Endometrium (tissue), 2 donors: ENCODE measurements around the gene CARMIL1.

Experiments used
- FAIRE-seq: peaks from 2 replicates; lab custom pipeline; 2012; peaks lifted over from hg19 to GRCh38; lab: Jason Lieb, UNC
- donor health status: control.
- donor health status: control.

Gene CARMIL1

DNA sequence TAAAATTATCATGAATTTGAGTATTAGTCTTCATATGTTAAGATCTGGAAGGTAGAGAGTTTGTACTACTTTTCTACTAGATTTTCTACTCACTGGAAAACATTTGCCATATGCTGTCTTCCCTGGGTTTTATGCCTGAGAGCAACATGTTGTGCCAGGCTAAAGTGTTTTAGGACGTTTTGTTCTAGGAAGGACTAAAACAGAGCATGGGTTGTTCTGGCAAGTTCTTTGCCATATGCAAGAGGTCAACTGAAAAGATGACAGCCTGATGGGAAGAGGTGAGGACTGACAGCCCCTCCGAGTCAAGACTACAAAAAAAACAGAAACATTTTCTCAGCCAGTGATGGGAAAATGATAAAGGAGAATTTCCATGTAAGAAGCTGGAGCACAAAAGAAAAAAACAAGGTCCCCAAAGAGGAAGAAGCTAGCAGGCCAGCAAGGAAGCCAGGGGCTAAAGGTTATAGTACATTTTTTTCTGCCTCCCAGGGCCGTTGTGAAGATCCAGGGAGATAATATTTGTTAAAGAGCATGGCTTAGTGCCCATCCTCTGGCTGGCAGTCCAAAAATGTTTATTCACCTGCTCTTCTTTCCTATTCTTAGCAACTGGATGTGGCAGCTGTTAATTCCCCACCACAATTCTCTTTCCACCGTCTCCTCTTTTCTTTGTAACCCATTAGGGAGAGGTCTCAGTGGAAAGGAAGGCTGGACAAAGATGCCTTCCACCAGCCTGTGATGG, 380.6 kb downstream of the CARMIL1 start:
- FAIRE-seq = no peak

DNA sequence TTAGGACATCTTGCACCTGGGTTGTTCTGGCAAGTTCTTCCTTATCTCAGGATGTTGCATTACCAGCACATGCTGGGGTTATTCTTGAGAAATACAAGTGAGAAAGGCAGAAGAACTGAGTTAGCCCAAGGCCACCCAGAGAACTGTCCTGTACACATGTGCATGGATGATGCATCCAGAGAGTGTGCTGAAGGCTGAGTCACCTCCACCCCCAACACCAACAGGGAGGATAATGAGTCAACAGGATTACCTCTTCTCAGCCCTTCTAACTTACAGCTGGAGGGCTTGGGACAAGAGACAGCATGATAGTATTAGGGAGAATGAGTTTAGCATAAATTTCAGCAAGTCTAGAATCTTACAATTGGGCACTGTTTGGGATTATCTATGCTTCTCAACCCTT, 381.3 kb downstream of the CARMIL1 start:
- no peak for FAIRE-seq

GRCh38 chr6:25661129-25661779, 382.1 kb downstream of the CARMIL1 start:
- FAIRE-seq = no peak

GRCh38 chr6:25665455-25665854, 386.3 kb downstream of the CARMIL1 start:
- no peak for FAIRE-seq

GRCh38 chr6:25669413-25669812, 390.2 kb downstream of the CARMIL1 start:
- FAIRE-seq = no peak
